Esophagus squamous epithelium (tissue), 4 donors: Measurements from ENCODE around the gene BID.

ENCODE experiments used
- POLR2A ChIP-seq, 4 donors: fragments of 450-650 bp; IDR thresholded peaks; one replicate each; pipeline ENCODE4 v1.6.1; 2017; ENCODE audit warnings: antibody characterized with exemption in 4 of 4, mild to moderate bottlenecking in 4 of 4, moderate library complexity in 3 of 4
- TF ChIP-seq, protein P1 (sequence below), 6 experiments: fragments of 450-650 bp in 4 of 6; fragments of 200-600 bp in 2 of 6; sonication (generic) in 2 of 6; IDR thresholded peaks; one replicate each; pipeline ENCODE4 v1.5.1; 2016 to 2019; ENCODE audit warnings: antibody characterized with exemption in 6 of 6, mild to moderate bottlenecking in 4 of 6, moderate library complexity in 4 of 6

DNA sequence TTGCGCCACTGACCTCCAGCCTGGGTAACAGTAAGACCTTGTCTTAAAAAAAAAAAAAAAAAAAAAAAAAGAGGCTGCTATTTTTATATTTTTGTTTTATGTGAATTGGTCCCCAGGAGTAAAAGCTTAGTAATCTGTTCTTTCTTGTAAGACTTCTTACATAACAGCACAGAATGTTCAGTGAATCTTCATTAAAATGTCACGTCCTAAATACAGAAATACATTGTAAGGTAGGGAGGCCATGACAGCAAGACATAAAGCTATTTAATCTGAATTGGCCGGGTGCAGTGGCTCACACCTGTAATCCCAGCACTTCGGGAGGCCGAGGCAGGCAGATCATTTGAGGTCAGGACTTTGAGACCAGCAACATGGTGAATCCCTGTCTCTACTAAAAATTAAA, 64.2 kb downstream of the BID start:
- TF ChIP-seq, protein P1, sequence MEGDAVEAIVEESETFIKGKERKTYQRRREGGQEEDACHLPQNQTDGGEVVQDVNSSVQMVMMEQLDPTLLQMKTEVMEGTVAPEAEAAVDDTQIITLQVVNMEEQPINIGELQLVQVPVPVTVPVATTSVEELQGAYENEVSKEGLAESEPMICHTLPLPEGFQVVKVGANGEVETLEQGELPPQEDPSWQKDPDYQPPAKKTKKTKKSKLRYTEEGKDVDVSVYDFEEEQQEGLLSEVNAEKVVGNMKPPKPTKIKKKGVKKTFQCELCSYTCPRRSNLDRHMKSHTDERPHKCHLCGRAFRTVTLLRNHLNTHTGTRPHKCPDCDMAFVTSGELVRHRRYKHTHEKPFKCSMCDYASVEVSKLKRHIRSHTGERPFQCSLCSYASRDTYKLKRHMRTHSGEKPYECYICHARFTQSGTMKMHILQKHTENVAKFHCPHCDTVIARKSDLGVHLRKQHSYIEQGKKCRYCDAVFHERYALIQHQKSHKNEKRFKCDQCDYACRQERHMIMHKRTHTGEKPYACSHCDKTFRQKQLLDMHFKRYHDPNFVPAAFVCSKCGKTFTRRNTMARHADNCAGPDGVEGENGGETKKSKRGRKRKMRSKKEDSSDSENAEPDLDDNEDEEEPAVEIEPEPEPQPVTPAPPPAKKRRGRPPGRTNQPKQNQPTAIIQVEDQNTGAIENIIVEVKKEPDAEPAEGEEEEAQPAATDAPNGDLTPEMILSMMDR (IDR thresholded peaks at IDR 0.05): no peak
- no peak for TF ChIP-seq POLR2A (IDR thresholded peaks at IDR 0.05)
